Measurements from ENCODE around the gene SH3PXD2A. TPM values are rescaled to one million over a fixed set of nuclear protein-coding genes. Genes with fewer than 3 reads are reported as not detected.

SH3PXD2A gene
- total and polyA plus RNA-seq, 10 of the 15 experiments (the other 5 are each of a cell fraction or from before 2014, with no cell fraction given), result 0.63 to 14.0 (median 4.4) TPM

DNA sequence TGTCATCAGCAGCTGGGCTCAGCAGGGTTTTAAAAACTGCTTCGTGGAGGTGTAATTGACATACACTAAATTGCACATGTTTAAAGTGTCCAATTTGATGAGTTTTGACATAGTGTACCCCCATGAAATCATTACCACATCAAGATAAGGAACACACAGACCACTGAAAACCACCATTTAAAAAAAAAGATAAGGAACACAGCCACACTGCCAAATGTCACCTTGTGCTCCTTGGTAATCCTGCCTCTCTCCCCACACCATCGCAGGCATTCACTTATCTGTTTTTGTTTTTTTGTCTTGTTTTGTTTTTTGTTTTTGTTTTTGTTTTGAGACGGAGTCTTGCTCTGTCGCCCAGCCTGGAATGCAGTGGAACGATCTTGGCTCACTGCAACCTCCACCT, 286.9 kb downstream of the SH3PXD2A start:
- Histone ChIP-seq H3K9me3 (replicated peaks; ENCODE audit: control insufficient read depth, insufficient read depth, low read length) (no peaks in the 10 kb centered on the region), H3K27ac (ENCODE audit: control insufficient read depth, insufficient read depth) (no peak overlapping the region), H3K4me1 (ENCODE audit: control insufficient read depth, insufficient read depth, low read length) (no peaks in the 10 kb centered on the region), H3K4me3 (no peak overlapping the region), H3K36me3 (ENCODE audit: control insufficient read depth in 2 of 2, insufficient read depth in 2 of 2, low read length in 1 of 2) (no peaks in the 10 kb centered on the region), H3K4me2 (ENCODE audit: control insufficient read depth, insufficient read depth) (no peak overlapping the region), H3K27me3 (replicated peaks in 1 of 2; ENCODE audit: control insufficient read depth in 2 of 2, insufficient read depth in 2 of 2, low read length in 1 of 2) (no peaks in the 10 kb centered on the region; a peak in 2 of 4 replicates), H3K9ac (ENCODE audit: control insufficient read depth, insufficient read depth, low read length) (no peak overlapping the region), H4K20me1 (ENCODE audit: control insufficient read depth, insufficient read depth) (no peaks in the 10 kb centered on the region), H2AFZ (ENCODE audit: control insufficient read depth, low read depth, low read length) (no peak overlapping the region), H3K79me2 (ENCODE audit: control insufficient read depth, insufficient read depth, low read length) (no peaks in the 10 kb centered on the region)
- CTCF ChIA-PET, result no interaction called here
- ATAC-seq (no peak), FAIRE-seq (no peak), DNase-seq (ENCODE audit: low read depth, low spot score) (no peak)
- SMC1A ChIA-PET (ENCODE audit: uncharacterized antibody, unreplicated experiment), result interaction anchor here (1.7 kb wide), 1 partner anchor 26 kb away, joined by 4 read pairs; no protein-coding TSS in a partner anchor
- RAD21 ChIA-PET (ENCODE audit: unreplicated experiment), result no interaction called here
- 44% methylated on average over 5 of the region's 5 CpGs for WGBS (ENCODE audit: insufficient coverage, insufficient replicate concordance, low lambda C conversion rate, missing lambda C conversion rate)
- intact Hi-C loops (cut with micrococcal nuclease; ENCODE audit: unreplicated experiment), result no loop called here
- POLR2A ChIA-PET, result no interaction called here
- no TSS peak for BruUV-seq (replicated peaks)
- in situ Hi-C loops (cut with MboI), result no loop called here
- TF ChIP-seq KLF5 (IDR thresholded peaks at IDR 0.05; ENCODE audit: partially characterized antibody), result no peak
- TF ChIP-seq KAT2A (conservative IDR thresholded peaks at IDR 0.05; ENCODE audit: control insufficient read depth, low read depth, low read length), result no peak
- TF ChIP-seq, protein P1, sequence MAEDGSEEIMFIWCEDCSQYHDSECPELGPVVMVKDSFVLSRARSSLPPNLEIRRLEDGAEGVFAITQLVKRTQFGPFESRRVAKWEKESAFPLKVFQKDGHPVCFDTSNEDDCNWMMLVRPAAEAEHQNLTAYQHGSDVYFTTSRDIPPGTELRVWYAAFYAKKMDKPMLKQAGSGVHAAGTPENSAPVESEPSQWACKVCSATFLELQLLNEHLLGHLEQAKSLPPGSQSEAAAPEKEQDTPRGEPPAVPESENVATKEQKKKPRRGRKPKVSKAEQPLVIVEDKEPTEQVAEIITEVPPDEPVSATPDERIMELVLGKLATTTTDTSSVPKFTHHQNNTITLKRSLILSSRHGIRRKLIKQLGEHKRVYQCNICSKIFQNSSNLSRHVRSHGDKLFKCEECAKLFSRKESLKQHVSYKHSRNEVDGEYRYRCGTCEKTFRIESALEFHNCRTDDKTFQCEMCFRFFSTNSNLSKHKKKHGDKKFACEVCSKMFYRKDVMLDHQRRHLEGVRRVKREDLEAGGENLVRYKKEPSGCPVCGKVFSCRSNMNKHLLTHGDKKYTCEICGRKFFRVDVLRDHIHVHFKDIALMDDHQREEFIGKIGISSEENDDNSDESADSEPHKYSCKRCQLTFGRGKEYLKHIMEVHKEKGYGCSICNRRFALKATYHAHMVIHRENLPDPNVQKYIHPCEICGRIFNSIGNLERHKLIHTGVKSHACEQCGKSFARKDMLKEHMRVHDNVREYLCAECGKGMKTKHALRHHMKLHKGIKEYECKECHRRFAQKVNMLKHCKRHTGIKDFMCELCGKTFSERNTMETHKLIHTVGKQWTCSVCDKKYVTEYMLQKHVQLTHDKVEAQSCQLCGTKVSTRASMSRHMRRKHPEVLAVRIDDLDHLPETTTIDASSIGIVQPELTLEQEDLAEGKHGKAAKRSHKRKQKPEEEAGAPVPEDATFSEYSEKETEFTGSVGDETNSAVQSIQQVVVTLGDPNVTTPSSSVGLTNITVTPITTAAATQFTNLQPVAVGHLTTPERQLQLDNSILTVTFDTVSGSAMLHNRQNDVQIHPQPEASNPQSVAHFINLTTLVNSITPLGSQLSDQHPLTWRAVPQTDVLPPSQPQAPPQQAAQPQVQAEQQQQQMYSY (CRISPR knock-in tag; IDR thresholded peaks at IDR 0.05), result no peak
- TF ChIP-seq CREM (IDR thresholded peaks at IDR 0.05; ENCODE audit: low read depth), result no peak
- TF ChIP-seq CBX3 (IDR thresholded peaks at IDR 0.05; ENCODE audit: borderline replicate concordance, low read depth), result no peak
- TF ChIP-seq, protein P2, sequence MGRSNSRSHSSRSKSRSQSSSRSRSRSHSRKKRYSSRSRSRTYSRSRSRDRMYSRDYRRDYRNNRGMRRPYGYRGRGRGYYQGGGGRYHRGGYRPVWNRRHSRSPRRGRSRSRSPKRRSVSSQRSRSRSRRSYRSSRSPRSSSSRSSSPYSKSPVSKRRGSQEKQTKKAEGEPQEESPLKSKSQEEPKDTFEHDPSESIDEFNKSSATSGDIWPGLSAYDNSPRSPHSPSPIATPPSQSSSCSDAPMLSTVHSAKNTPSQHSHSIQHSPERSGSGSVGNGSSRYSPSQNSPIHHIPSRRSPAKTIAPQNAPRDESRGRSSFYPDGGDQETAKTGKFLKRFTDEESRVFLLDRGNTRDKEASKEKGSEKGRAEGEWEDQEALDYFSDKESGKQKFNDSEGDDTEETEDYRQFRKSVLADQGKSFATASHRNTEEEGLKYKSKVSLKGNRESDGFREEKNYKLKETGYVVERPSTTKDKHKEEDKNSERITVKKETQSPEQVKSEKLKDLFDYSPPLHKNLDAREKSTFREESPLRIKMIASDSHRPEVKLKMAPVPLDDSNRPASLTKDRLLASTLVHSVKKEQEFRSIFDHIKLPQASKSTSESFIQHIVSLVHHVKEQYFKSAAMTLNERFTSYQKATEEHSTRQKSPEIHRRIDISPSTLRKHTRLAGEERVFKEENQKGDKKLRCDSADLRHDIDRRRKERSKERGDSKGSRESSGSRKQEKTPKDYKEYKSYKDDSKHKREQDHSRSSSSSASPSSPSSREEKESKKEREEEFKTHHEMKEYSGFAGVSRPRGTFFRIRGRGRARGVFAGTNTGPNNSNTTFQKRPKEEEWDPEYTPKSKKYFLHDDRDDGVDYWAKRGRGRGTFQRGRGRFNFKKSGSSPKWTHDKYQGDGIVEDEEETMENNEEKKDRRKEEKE (IDR thresholded peaks at IDR 0.05), result no peak
- TF ChIP-seq SREBF2 (IDR thresholded peaks at IDR 0.05; ENCODE audit: low read length), result no peak
- TF ChIP-seq, protein P3, sequence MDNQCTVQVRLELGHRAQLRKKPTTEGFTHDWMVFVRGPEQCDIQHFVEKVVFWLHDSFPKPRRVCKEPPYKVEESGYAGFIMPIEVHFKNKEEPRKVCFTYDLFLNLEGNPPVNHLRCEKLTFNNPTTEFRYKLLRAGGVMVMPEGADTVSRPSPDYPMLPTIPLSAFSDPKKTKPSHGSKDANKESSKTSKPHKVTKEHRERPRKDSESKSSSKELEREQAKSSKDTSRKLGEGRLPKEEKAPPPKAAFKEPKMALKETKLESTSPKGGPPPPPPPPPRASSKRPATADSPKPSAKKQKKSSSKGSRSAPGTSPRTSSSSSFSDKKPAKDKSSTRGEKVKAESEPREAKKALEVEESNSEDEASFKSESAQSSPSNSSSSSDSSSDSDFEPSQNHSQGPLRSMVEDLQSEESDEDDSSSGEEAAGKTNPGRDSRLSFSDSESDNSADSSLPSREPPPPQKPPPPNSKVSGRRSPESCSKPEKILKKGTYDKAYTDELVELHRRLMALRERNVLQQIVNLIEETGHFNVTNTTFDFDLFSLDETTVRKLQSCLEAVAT (IDR thresholded peaks at IDR 0.05), result no peak
- no peak for TF ChIP-seq RB1 (IDR thresholded peaks at IDR 0.05; ENCODE audit: borderline replicate concordance)
- no peak for TF ChIP-seq CBFB (IDR thresholded peaks at IDR 0.05; ENCODE audit: low read depth)
- TF ChIP-seq, protein P4, sequence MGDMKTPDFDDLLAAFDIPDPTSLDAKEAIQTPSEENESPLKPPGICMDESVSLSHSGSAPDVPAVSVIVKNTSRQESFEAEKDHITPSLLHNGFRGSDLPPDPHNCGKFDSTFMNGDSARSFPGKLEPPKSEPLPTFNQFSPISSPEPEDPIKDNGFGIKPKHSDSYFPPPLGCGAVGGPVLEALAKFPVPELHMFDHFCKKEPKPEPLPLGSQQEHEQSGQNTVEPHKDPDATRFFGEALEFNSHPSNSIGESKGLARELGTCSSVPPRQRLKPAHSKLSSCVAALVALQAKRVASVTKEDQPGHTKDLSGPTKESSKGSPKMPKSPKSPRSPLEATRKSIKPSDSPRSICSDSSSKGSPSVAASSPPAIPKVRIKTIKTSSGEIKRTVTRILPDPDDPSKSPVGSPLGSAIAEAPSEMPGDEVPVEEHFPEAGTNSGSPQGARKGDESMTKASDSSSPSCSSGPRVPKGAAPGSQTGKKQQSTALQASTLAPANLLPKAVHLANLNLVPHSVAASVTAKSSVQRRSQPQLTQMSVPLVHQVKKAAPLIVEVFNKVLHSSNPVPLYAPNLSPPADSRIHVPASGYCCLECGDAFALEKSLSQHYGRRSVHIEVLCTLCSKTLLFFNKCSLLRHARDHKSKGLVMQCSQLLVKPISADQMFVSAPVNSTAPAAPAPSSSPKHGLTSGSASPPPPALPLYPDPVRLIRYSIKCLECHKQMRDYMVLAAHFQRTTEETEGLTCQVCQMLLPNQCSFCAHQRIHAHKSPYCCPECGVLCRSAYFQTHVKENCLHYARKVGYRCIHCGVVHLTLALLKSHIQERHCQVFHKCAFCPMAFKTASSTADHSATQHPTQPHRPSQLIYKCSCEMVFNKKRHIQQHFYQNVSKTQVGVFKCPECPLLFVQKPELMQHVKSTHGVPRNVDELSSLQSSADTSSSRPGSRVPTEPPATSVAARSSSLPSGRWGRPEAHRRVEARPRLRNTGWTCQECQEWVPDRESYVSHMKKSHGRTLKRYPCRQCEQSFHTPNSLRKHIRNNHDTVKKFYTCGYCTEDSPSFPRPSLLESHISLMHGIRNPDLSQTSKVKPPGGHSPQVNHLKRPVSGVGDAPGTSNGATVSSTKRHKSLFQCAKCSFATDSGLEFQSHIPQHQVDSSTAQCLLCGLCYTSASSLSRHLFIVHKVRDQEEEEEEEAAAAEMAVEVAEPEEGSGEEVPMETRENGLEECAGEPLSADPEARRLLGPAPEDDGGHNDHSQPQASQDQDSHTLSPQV (IDR thresholded peaks at IDR 0.05), result no peak
- TF ChIP-seq RCOR1 (conservative IDR thresholded peaks at IDR 0.05; ENCODE audit: low read depth, low read length), result no peak

Data from GM12878 (cell line).